WI38 (cell line): Measurements from ENCODE around the gene PLGRKT.
"Not testable (repeated sequence)": the region's sequence is repeated elsewhere in the genome, so short reads cannot be mapped to it uniquely, and the experiment has no call there.

Experiments
- H3K4me3 ChIP-seq: 2 replicates; pipeline ENCODE4 v1.5.1; 2011; ENCODE audit warnings: low read depth, mild to moderate bottlenecking, control low read depth, low read length
- CTCF ChIP-seq: IDR thresholded peaks from 2 replicates; pipeline ENCODE4 v1.5.1; 2012; ENCODE audit warnings: low read depth, mild to moderate bottlenecking, control low read depth, low read length

The PLGRKT gene

GRCh38 chr9:5445886-5446285 lies 8.2 kb upstream of the PLGRKT start:
- no peak for TF ChIP-seq CTCF
- no peak overlapping the region for H3K4me3 ChIP-seq

DNA sequence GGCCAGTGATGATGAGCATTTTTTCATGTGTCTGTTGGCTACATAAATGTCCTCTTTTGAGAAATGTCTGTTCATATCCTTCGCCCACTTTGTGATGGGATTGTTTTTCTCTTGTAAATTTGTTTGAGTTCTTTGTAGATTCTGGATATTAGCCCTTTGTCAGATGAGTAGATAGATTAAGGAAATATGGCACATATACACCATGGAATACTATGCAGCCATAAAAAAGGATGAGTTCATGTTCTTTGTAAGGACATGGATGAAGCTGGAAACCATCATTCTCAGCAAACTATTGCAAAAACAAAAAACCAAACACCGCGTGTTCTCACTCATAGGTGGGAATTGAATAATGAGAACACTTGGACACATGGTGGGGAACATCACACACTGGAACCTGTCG lies 7.4 kb upstream of the PLGRKT start:
- not testable (repeated sequence) for H3K4me3 ChIP-seq

- TF ChIP-seq CTCF, result no peak
- H3K4me3 ChIP-seq, result no peak overlapping the region
Measured at GRCh38 chr9:5443850-5444249, 6.1 kb upstream of the PLGRKT start.

DNA sequence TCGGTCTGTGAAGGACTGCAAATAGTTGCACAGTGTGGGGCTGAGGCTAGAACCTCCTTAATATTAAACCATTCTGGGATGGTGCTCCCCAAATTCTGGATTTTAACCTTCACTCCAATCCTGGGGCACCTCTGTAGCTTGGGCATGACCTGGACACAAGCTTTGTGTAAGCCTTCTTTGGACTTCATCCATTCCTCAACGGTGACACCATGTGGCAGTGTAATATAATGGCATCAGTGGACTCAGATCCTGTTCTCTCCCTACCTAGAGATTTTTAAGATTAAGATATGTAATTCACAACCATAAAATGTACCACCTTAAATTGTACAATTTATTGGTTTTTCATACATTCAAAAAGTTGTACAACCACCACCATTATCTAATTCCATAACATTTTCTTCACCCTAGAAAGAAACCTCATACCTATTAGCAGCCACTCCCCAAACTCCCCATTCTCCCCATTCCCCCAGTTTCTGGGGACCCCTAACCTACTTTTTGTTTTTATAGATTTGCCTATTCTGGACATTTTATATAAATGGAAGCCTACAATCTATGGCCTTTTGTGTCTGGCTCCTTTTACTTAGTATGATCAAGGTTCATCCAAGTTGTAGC lies 4.8 kb upstream of the PLGRKT start:
- no peak overlapping the region for H3K4me3 ChIP-seq
- TF ChIP-seq CTCF, result peak; percentile 34

DNA sequence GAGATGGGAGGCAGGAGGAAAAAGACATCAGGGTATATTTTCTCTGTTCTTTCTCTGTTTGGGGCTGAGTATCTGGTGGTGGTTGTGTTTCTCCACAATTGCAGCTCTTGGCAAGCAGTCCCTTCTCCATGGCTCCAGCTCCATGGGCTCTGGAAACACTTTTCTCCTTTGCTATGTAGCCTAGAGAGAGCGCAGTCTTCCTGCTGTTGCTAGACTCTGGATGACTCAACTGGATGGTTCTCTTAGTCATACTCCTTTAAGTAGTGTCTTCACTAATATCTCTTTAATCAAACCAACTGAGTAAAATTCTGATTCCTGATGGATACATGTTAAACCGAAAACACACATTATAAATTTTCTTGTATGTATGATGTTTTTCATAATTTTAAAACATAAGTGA lies 3.3 kb upstream of the PLGRKT start:
- TF ChIP-seq CTCF, result no peak
- no peak overlapping the region for H3K4me3 ChIP-seq

DNA sequence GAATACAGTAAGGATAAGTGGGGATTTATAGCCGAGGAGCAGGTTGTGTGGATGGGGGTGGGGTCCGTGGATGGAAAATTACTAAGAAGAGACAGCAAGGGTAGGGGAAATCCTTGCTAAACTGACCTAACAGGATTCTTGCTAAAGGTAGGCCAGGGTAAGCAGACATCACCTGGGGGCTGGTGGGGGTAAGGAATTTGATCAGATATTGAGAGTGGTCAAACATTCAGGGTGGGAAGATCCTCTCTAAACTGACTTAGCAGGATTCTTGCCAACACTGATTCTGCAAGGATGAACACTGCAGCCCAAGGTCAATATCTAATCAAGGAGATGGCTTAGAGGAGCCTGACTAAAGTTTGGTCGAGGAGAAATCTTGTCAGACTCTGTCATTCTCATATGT lies 2.7 kb upstream of the PLGRKT start:
- H3K4me3 ChIP-seq, result no peak overlapping the region
- TF ChIP-seq CTCF, result no peak

DNA sequence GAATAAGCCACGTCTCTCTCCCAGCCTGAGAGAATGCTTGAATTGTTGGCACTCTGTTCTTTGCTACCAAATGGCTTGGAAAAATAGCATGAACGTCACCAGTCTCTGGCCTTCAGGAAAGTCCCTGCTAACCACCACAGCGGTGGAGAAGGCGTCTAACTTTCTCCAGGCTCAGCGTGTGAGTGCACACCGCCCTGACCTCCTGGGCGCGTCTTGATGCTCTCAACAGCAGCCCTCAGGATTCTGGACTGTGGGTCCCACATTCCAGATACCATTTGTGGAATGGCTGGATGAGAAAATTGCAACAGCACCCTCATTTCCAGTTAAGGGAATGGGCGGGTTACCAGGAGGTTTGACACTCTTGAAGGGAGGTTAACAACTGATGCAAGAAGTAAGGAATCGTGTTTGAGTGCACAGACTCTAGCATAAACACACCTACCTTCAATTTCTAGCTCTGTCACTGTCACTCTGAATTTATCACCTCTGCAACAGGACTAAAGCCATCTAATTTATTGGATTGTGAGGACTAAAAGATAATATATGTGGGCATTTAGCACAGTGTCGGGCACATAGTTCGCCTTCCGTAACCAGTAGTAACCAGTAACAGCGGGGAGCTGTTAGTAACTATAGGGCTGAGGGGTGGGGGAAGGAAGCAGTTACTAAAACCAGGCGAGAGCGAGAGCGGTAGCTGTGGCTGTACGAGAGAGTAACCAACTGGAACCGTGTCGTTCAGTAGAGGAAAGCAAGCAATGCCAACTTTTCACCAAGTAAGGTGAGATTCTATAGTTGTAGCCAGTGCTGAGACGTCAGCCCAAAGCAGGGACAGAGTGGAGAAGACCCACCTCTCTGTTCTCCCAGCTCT lies 807 bp upstream of the PLGRKT start:
- peak overlapping the region; percentile 67 for H3K4me3 ChIP-seq
- TF ChIP-seq CTCF, result no peak
